ENCODE data around the gene PRRC2A.

The PRRC2A gene

GRCh38 chr6:31643818-31644454, 23.4 kb downstream of the PRRC2A start:
- DNase-seq (ENCODE audit: insufficient read length, low spot score) (no peak), FAIRE-seq (no peak)

- FAIRE-seq (no peak), DNase-seq (ENCODE audit: insufficient read length, low spot score) (no peak)
Measured at GRCh38 chr6:31645325-31645724, 24.8 kb downstream of the PRRC2A start.

- DNase-seq (ENCODE audit: insufficient read length, low spot score) (peak; percentile 50), FAIRE-seq (peak; percentile 93)
Measured at GRCh38 chr6:31651602-31652191, 31.2 kb downstream of the PRRC2A start.

GRCh38 chr6:31652925-31653724, 32.6 kb downstream of the PRRC2A start:
- FAIRE-seq = peak; percentile 97
- peak; percentile 90 for DNase-seq (ENCODE audit: insufficient read length, low spot score)

- FAIRE-seq = no peak
- no peak for DNase-seq (ENCODE audit: insufficient read length, low spot score)
Measured at GRCh38 chr6:31654574-31655348, 34.2 kb downstream of the PRRC2A start.

GRCh38 chr6:31655349-31656237, 35.1 kb downstream of the PRRC2A start, which contains the start of gene APOM:
TSS of gene APOM (plus strand) at chr6:31655894. CDS start at chr6:31655967, 73 bp downstream.
- no peak for DNase-seq (ENCODE audit: insufficient read length, low spot score)
- no peak for FAIRE-seq

- DNase-seq (ENCODE audit: insufficient read length, low spot score) = no peak
- no peak for FAIRE-seq
Measured at GRCh38 chr6:31657406-31658157, 37.1 kb downstream of the PRRC2A start.

GRCh38 chr6:31658158-31658688, 37.7 kb downstream of the PRRC2A start:
- no peak for FAIRE-seq

GRCh38 chr6:31658983-31659648, 38.6 kb downstream of the PRRC2A start:
- FAIRE-seq (no peak), DNase-seq (ENCODE audit: insufficient read length, low spot score) (no peak)

More at GRCh38 chr6:31658158-31658688, 37.7 kb downstream of the PRRC2A start:
- no peak for DNase-seq (ENCODE audit: insufficient read length, low spot score)

GRCh38 chr6:31659649-31660380, 39.3 kb downstream of the PRRC2A start:
- peak; percentile 63 for FAIRE-seq

GRCh38 chr6:31660381-31661261, 40.1 kb downstream of the PRRC2A start, which contains the start of gene C6orf47:
TSS of gene C6orf47 (minus strand) at chr6:31660778. CDS start at chr6:31659947, 831 bp downstream.
- FAIRE-seq (peak; percentile 63), DNase-seq (ENCODE audit: insufficient read length, low spot score) (peak; percentile 55)

More at GRCh38 chr6:31659649-31660380, 39.3 kb downstream of the PRRC2A start:
- DNase-seq (ENCODE audit: insufficient read length, low spot score) = no peak

- FAIRE-seq (no peak), DNase-seq (ENCODE audit: insufficient read length, low spot score) (peak; percentile 40)
Measured at GRCh38 chr6:31661262-31662123, 41.0 kb downstream of the PRRC2A start.

- DNase-seq (ENCODE audit: insufficient read length, low spot score) (no peak), FAIRE-seq (no peak)
Measured at GRCh38 chr6:31662124-31662723, 41.7 kb downstream of the PRRC2A start.

- FAIRE-seq = no peak
- no peak for DNase-seq (ENCODE audit: insufficient read length, low spot score)
Measured at GRCh38 chr6:31663126-31663960, 42.8 kb downstream of the PRRC2A start.
